Measurements from ENCODE around the gene CELA3B.
"Not testable (repeated sequence)": the region's sequence is repeated elsewhere in the genome, so short reads cannot be mapped to it uniquely, and the experiment has no call there.

Gene CELA3B

DNA sequence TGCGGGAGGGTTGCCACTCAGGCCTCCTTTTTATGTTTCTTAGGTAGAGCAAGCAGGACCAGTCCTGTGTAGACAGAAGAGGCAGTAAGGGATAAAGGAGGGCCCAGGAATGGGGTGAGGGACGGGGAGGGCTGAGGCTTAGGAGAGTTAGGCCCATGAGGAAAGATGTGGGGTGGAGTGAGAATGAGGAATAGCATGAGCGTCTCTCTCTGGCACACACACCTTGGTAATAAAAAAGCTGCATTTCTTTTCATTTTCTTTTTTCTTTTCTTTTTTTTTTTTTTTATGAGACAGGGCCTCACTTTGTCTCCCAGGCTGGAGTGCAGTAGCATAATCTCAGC, 32.1 kb upstream of the CELA3B start:
- no peak for DNase-seq (ENCODE audit: low read depth)

DNA sequence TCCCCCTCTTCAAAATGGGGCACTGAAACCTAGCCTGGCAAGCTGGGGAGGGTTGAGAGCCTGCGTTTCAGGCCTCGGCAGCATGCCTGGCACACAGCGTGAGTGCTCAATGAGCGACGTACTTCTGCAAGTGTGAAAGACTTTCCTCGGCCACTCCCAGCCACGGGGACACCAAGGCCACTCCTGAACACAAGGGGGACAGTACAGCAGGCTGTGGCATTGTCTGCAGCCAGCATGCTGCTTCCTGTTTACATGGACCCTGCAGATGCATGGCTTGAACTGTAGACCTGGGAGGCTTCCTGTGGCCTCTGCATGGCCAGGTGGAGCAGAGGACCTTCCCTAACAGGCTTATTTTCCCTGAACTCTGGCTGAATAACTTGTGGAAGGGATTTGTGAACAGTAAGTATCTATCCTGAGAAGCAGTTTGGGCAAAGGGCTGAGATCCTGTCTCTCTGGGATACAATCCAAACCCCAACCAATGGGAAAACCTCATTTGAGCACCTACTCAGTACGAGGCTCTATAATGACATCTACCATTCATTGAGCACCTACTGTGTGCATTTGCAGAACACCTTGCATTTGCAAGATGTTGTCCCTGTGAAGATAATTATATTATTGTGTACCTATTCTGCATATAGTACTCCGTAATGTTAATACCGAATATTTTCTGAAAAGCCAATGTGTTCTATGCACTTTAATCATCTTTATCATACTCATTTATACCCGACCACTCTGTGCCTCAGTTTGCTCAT, 29.8 kb upstream of the CELA3B start:
- no peak for DNase-seq (ENCODE audit: low read depth)

DNA sequence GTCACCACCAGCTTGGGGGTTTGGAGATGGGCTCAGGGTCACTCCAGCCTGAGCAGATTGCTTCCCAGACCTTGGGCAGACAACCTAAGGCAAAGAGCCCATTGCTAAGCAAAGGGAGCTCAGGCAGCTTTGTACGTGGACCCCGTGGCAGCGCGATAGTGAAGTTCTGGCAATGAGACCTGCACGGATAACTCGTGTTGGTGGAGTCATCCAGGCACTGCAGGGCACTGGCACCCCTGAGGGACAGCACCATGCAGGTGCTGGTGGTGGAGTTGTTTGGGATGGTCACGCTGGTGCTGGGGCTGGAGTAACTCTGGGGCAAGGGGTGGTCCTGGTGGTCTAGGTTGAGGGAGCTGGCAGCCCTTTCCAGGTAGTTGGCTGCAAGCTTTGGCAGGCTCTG, 26.1 kb upstream of the CELA3B start:
- no peak for DNase-seq (ENCODE audit: low read depth)

DNA sequence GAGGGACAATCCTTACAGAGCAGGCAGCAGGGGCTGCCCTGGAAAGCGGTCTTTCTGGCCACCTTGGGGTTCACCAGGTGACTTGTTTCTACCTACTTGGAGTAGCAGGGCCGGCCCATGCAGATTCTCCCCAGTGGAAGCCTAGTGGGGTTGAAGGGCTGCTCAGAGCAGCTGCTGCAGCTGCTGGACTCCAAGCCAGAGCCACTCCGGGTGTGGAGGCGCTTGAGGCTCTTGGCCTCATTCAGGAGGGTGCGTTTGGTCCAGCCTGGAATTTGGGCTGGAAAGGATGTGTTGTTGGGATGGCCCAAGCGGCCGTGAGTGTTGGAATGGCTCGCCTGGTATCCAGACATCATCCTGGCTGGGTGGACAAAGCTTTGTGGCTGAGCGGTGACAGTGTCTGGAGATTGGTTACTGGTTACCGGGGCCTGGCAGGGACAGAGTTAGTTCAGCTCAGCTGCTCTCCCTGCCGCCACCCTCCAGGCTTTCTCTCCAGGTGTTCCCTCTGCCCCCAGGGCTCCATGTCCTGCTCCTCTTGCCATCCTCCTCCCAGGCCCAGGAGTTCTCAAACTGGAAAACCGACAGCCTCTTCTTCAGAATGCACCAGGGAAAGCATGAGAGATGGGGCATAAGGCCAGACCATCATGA, 25.5 kb upstream of the CELA3B start:
- DNase-seq (ENCODE audit: low read depth) = no peak

DNA sequence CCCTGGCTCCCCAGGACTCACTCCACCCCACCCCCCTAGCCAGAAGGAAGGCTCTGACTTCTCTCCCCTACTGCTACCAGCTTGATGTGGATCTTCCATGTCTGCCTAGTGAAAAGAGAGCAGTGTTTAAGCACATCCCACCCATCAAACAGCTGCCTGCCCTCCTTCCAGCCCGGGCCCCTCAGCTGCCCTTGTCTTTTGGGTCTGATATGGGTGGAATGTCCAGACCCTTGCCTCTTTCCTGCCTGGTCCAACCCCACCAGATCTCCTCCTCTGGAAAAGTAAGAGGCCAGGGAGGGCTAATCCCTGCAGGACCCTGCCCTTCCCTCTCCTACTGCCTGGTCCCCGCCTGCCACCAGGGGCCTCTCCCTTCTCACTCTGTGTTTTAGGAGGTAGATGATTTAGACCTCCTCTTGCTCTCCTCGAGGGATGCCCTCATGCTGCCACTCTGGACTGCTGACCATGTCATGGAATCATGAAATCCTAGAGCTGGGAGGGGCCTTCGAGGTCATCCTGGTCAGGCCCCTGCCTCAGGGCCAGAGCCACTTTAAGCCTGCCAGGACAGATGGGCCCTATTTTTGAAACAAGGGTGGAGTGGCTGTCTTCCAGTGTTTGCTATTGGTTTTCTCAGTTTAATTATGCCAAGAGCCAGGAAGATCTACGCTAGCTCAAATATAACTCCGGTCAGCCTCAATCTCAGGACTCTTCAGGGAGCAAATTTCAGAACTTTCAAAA, 23.9 kb upstream of the CELA3B start:
- no peak for DNase-seq (ENCODE audit: low read depth)

DNA sequence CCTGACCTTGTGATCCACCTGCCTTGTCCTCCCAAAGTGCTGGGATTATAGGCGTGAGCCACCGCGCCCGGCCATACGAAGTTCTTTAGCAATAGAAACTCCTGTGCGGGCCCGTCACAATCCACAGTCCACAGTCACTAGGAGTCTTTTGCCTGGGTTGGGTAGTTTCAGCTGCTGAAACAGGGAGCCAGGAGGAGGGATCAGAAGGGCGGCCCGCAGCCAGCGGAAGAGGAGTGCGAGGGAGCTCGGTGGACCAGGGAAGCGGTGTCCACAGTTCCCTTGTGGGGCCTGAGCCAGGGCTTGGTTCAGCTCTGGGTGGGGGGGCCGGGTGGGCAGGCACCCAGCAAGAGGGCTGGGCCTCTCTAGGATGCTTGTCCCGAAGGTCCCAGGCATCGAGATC, 21.8 kb upstream of the CELA3B start:
- no peak for DNase-seq (ENCODE audit: low read depth)

DNA sequence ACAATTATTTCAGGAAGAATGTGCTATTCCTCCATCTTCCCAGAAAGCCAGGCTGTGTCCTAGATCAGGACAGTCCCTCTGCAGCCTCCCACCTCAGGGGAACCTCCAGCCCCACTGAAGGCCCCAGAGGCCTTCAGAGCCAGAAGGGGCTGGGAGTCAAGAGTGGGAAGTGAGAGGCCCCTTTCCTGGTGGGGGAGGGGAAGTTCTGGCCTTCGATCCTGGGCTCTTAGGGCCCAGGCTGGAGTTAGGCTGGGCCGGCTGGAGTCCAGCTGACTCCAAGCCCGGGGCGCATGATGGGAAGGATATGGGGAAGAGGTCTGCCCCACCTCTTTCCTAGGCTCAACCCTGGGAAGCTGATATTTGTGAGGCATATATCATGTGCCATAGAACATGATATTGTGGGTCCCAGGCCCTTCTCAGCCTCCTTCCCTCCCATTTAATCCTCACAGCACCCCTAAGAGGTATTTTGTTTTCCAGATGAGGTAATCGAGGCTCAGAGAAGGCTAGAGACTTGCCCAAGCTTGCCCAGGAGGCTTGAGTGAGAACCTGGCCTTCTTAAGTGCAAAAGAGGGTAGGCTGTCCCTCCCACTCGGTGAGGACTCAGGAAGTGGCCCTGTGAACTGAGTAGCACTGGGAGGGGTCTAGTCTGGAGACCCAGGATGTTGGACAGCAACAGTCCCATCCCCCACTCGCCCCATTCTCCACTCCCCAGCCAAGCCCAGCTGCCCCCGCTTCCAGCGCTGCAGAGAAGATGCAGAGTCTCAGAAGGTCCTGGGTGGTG, 21.1 kb upstream of the CELA3B start:
- DNase-seq (ENCODE audit: low read depth) = no peak

DNA sequence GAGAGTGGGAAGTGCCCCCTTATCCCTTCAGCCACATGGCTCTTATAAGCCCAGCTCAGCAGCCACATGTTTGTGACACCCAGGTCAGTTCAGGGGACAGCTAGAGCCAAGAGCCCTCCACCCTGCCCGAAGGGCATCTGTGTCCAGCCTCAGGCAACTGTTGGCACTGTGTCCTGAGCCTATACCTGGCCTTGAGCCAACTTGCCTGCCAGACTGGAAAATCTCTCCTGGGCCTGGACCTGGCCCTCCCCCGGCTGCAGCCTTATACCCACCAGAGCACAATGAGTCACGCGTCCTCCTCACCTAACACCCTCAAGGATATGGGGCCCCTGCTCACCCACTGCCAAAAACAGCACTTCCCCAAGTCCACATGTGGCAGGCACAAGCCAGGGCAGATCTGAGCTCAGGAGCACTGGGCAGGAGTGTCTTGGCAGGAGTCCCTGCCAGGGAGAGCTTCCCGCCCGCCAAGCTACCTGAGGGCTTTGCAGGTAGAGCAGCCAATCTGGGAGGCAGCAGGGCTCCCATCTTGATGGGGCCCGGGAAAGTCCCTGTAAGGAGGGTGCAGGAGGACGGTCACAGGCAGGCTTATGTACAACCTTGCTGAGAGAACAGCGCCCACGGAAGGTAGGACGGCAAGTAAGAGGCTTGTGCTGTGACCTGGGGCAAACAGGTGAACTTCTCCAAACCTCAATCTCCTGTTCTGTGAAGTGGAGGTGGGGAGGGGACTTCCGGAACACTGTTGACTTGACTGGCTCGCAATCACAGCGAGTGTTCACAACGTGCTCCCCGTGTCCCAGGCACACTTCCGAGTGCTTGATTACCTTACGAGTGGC, 19.9 kb upstream of the CELA3B start:
- no peak for DNase-seq (ENCODE audit: low read depth)

DNA sequence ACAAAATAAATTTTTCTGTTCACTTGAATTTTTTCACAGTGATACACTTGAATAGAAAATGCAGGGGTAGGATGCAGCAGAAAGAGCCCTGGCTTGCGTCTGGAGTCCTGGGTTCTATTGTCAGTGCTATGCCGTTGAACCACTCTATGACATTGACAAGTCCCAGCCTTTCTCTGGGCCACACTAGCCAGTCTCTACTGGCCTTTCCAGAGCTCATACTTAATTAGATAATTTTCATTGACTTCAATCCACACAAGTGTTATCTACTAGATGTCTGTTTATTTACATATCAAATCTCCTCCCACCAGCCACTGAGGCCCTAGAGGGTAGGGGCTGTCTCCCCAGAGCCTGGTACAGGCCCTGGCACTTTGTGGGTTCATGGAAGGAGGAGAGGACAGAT, 15.5 kb upstream of the CELA3B start:
- no peak for DNase-seq (ENCODE audit: low read depth)

DNA sequence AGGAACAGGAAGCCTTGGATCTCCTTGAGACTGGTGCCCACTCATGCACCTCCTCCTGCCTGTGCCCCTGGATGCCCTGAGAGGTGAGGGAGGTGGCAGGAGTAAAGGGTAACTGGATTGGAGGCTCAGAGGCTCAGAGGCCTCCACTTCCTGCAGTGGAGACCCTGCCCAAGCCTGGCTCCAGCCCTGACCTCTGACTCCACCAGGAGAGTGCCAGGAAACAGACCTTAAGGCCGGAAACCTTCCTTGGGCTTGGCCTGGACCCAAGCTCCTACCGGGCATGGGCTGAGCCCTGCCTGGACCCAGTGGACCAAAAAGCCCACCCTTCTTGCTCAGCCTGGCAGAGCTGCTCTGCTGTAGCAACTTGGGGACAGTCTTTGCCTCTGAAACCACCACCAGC, 15.0 kb upstream of the CELA3B start:
- DNase-seq (ENCODE audit: low read depth) = no peak

DNA sequence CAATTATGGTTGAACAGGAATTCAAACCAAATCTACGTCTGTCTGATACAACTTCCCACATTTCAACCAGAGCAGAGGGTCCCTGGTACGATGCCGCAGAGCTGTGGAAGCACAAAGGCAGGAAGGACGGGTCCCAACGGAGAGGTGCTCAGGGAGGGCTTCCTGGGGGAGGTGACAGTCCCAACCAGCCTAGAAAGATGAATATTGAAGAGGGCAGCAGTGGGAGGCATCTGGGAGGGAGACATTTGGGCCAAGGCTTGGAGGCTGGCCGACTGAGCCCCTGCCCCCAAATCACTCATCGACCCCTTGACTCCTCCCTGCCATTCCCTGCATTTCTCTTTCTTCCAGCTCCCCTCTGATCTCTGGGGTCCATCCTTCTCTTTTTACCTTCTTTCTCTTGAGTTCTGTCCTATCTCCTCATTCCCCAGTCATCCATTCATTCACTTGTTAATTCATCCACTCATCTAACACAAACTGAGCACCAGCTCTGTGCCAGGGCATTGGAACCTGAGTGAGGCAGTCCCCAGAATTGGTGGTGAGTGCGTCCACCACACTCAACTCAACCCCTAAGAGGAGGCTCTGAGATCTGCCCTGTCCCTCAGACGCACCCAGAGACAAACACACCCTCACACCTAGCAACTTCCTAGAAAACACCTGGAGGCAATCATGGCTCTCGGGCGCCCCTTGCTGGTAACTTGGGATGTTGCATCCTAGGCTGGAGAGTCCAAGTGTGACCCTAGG, 13.2 kb upstream of the CELA3B start:
- peak; percentile 75 for DNase-seq (ENCODE audit: low read depth)

DNA sequence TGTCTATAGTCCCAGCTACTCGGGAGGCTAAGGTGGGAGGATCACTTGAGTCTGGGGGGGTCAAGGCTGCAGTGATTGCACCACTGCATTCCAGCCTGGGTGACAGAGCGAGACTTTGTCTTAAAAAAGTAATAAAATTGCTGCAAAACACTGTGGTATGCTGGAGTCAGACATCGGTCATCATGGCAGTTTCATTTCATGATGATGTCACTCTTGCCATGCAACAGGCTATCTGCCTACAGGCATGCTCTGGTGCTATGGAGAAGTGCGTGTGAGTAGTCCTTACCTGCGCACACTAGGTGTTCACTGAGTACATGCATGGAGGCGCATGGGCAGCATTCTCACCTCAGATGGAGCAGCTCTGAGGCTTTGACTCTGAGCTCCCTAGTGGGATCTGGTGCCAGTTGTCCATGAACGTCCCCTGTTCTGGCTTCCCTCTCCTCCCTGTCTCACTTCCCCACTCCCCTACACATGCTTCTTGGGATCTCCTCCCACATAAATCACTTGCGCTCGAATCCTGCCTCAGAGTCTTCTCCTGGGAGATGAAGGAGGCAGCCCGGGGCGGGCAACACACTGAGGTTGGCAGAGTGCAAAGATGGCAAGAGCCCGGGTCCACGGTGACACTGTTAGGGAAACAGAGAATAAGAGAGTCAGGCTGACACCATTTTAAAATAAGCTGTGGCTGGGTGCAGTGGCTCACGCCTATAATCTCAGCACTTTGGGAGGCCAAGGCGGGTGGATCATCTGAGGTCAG, 10.4 kb upstream of the CELA3B start:
- no peak for DNase-seq (ENCODE audit: low read depth)

DNA sequence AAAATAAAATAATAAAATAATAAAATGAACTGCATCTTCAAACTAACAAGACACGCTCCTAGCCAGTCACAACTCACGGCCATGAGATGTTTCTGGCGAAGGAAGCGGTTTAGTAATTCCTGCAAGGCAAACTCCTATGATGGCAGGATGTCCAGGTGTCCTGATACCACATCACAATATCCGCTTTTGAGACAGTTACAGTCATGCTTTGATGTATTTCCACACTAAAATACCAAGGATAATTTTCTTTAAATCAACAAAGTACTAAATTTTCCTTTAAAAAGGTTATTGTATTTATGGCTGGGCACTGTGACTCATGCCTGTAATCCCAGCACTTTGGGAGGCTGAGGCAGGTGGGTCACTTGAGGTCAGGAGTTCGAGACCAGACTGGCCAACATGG, 9.6 kb upstream of the CELA3B start:
- DNase-seq (ENCODE audit: low read depth) = not testable (repeated sequence)

DNA sequence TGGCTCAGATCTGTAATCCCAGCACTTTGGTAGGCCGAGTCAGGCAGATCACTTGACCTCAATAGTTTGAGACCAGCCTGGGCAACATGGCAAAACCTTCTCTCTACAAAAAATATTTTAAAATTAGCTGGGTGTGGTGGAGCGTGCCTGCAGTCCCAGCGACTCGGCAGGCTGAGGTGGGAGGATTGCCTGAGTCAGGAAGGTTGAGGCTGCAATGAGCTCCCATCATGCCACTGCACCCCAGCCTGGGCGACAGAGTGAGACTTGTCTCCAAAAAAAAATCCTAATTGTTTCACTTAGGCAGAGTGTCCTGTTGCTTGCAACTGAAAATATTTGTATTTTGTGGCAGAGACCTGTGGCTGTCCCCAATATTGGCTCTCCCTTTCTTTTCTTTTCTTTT, 7.8 kb upstream of the CELA3B start:
- DNase-seq (ENCODE audit: low read depth) = not testable (repeated sequence)

DNA sequence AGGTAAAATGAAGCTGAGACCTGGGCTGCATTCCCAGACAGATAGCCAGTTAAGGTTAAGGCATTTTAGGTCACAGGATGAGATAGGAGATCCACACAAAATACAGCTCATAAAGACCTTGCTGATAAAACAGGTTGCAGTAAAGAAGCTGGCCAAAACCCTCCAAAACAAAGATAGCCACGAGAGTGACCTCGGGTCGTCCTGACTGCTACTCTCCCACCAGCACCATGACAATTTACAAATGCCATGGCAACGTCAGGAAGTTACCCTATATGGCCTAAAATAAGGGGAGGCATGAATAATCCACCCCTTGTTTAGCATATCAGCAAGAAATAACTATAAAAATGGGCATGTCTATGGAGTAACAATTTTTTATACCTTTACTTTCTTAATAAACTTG, 6.3 kb upstream of the CELA3B start:
- DNase-seq (ENCODE audit: low read depth) = not testable (repeated sequence)

DNA sequence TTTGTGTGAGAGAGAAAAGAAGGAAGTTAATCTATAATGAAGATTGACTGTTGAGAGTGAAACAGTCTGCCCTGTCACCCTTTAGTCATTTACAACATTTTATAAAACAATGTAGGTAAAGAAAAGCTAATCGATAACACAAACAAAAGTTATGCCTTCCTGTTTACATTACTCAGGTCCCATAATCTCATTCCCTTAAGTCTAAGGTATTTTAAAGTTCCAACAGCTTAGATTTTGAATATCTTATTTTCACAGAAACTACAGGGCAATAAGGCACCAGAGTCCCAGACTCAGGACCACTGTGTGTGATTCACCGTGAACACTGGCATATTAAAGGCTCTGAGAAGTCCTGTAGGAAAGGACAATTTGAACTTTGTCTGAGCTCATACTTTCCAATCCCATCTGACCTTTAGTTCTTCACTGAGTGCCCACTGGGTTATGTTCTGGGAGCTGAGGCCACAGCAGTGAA, 3.8 kb upstream of the CELA3B start:
- not testable (repeated sequence) for DNase-seq (ENCODE audit: low read depth)

DNA sequence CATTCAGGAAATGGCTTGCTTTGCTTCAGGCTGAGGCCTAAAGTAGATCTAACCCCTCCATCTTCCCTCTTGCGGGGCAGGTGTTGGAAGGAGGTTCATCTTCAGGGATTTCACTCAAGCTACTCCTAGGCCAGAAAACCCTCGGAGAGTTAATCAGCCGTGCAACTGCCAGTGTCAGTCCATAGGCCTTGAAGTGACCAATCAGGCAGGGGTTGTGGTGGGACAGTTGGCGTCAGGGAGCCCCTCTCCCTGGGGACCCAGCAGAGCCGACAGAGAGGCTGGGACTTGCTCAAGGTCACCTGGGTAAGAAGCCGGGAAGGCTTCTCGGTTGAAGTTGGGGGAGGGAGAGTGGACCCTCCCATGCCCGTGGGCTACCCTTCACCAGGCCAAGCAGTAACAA, 2.9 kb upstream of the CELA3B start:
- DNase-seq (ENCODE audit: low read depth) = not testable (repeated sequence)

DNA sequence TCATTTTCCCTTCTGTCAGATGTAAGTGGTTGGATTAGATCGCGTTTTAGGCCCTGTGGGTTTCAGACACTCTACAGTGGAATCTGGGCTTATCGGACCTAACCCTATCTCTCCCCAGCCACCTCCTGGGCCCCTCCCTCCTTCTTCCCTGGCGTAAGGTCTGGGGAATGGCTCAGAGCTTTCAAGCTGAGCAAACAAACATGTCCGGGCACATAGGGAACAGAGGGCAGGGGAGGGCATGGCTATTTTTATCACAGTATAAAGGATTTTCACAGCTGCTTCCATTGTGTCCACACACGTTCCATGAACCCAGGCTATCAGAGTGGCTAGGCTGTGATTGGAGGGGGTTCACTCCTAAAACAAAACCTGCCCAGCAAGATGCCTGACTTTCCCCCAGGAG, 2.1 kb upstream of the CELA3B start:
- not testable (repeated sequence) for DNase-seq (ENCODE audit: low read depth)

DNA sequence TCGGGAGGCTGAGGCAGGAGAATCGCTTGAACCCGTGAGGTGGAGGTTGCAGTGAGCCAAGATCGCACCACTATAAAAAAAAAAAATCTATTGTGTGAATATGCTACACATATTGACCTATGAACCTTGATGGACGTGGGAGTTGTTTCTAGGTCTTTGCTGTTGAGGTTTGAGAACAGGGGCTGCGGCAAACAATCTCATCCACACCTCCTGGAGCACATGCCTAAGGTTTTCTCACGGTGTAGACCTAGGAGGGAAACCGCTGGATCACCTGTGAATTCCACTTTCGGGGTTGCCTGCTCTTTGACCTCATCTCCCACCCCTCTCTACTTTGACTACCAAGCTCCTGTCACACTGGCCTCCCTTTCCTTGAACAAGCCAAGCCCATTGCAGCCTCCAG, 1.5 kb upstream of the CELA3B start:
- not testable (repeated sequence) for DNase-seq (ENCODE audit: low read depth)

DNA sequence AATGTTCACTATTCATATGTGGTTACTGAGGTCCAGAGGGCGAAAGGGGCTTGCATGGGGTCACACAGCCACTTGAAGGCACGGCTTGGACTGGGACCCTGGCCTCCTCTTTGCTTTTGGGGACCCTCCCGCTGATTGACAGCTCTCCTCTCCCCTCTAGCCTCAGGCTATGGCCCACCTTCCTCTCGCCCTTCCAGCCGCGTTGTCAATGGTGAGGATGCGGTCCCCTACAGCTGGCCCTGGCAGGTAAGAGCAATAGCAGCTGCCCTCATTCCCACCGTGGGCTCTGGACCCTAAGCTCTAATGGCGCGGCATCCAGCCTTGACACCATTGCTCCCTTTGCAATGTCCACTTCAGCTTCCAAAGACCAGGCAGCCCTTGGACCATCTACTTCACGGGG, 1.4 kb downstream of the CELA3B start:
- DNase-seq (ENCODE audit: low read depth) = not testable (repeated sequence)
